Ishikawa (cell line): ENCODE measurements around the gene CEP120.

Experiments
- CEBPB ChIP-seq: IDR thresholded peaks from 2 replicates; pipeline ENCODE4 v1.6.1; 2012
- EGR1 ChIP-seq: IDR thresholded peaks from 2 replicates; pipeline ENCODE4 v1.6.1; 2012
- EP300 ChIP-seq: IDR thresholded peaks from 2 replicates; pipeline ENCODE4 v1.6.1; 2012; ENCODE audit warnings: borderline replicate concordance
- FOXM1 ChIP-seq: IDR thresholded peaks from 2 replicates; pipeline ENCODE4 v1.6.1; 2012; ENCODE audit warnings: low read depth, borderline replicate concordance
- MAX ChIP-seq: IDR thresholded peaks from 2 replicates; pipeline ENCODE4 v1.6.1; 2012
- NFIC ChIP-seq: IDR thresholded peaks from 2 replicates; pipeline ENCODE4 v1.6.1; 2012
- RAD21 ChIP-seq: IDR thresholded peaks from 2 replicates; pipeline ENCODE4 v1.6.1; 2012; ENCODE audit warnings: low read depth
- REST ChIP-seq: IDR thresholded peaks from 2 replicates; pipeline ENCODE4 v1.6.1; 2012; ENCODE audit warnings: low read depth, mild to moderate bottlenecking
- TAF1 ChIP-seq: IDR thresholded peaks from 2 replicates; pipeline ENCODE4 v1.6.1; 2012; ENCODE audit warnings: low read depth, mild to moderate bottlenecking
- YY1 ChIP-seq: IDR thresholded peaks from 2 replicates; pipeline ENCODE4 v1.6.1; 2012; ENCODE audit warnings: low read depth

- TF ChIP-seq FOXM1 = no peak
- no peak for TF ChIP-seq CEBPB
- TF ChIP-seq YY1 = no peak
- TF ChIP-seq RAD21 = no peak
- TF ChIP-seq REST = no peak
- no peak for TF ChIP-seq EP300
- TF ChIP-seq MAX = no peak
- no peak for TF ChIP-seq NFIC
- TF ChIP-seq TAF1 = no peak
- no peak for TF ChIP-seq EGR1
These were observed 31.2 kb upstream of the CEP120 start for GRCh38 chr5:123454259-123454911.
